Central memory CD8-positive, alpha-beta T cell (primary cell): ENCODE measurements around the gene UQCRHL.
"Not testable (repeated sequence)": the region's sequence is repeated elsewhere in the genome, so short reads cannot be mapped to it uniquely, and the experiment has no call there.

Experiments
- ATAC-seq: fragments of 150-1000 bp; cut with Tn5 transposase; replicated peaks from 2 replicates; pipeline ENCODE4 v1.10.0; 2022; ENCODE audit warnings: mild to moderate bottlenecking, moderate FRiP score, moderate number of reproducible peaks; ENCODE audit not compliant: poor library complexity, severe bottlenecking; ENCODE audit errors: extremely low read depth
- DNase-seq, 2 donors: peaks; one replicate each; pipeline ENCODE4 v3.0.0; 2021; ENCODE audit warnings: low spot score in 2 of 2
- H3K27ac Mint-ChIP-seq: one replicate; pipeline ENCODE4 v1.8.0; 2022; ENCODE audit warnings: low read depth, mild to moderate bottlenecking, moderate library complexity, mixed read lengths
- H3K27me3 Mint-ChIP-seq: one replicate; pipeline ENCODE4 v1.8.0; 2022; ENCODE audit warnings: mixed read lengths
- H3K36me3 Mint-ChIP-seq: one replicate; pipeline ENCODE4 v1.8.0; 2022; ENCODE audit warnings: mild to moderate bottlenecking, moderate library complexity, mixed read lengths; ENCODE audit not compliant: insufficient read depth
- H3K4me1 Mint-ChIP-seq: one replicate; pipeline ENCODE4 v1.8.0; 2022; ENCODE audit warnings: mixed read lengths
- H3K4me3 Mint-ChIP-seq: one replicate; pipeline ENCODE4 v1.8.0; 2022; ENCODE audit warnings: mild to moderate bottlenecking, moderate library complexity, mixed read lengths
- H3K9me3 Mint-ChIP-seq: one replicate; pipeline ENCODE4 v1.8.0; 2022; ENCODE audit warnings: mixed read lengths

The UQCRHL gene

GRCh38 chr1:15830258-15830657 lies 22.8 kb upstream of the UQCRHL start:
- Mint-ChIP-seq H3K4me1 (peaks cover 4% of the 10 kb centered on the region), H3K9me3 (no peaks in the 10 kb centered on the region), H3K4me3 (no peak overlapping the region), H3K27me3 (no peaks in the 10 kb centered on the region), H3K36me3 (peaks cover 15% of the 10 kb centered on the region), H3K27ac (no peak overlapping the region)
- ATAC-seq (no peak), DNase-seq (no peak)

GRCh38 chr1:15828931-15829330 lies 21.5 kb upstream of the UQCRHL start:
- DNase-seq, H3K27ac Mint-ChIP-seq, H3K36me3 Mint-ChIP-seq, H3K4me3 Mint-ChIP-seq, H3K9me3 Mint-ChIP-seq, H3K27me3 Mint-ChIP-seq, ATAC-seq, H3K4me1 Mint-ChIP-seq: not testable (repeated sequence)

- H3K9me3 Mint-ChIP-seq, H3K27me3 Mint-ChIP-seq, H3K27ac Mint-ChIP-seq, ATAC-seq, H3K4me3 Mint-ChIP-seq, H3K36me3 Mint-ChIP-seq, DNase-seq, H3K4me1 Mint-ChIP-seq: not testable (repeated sequence)
Measured at GRCh38 chr1:15827567-15827966, 20.1 kb upstream of the UQCRHL start.

- H3K4me3 Mint-ChIP-seq: no peak overlapping the region
- H3K4me1 Mint-ChIP-seq: peaks cover 4% of the 10 kb centered on the region
- no peaks in the 10 kb centered on the region for H3K36me3 Mint-ChIP-seq
- no peaks in the 10 kb centered on the region for H3K9me3 Mint-ChIP-seq
- DNase-seq (no peak), ATAC-seq (no peak)
- H3K27me3 Mint-ChIP-seq: no peaks in the 10 kb centered on the region
- H3K27ac Mint-ChIP-seq: no peak overlapping the region
Measured at GRCh38 chr1:15826810-15827507, 19.5 kb upstream of the UQCRHL start.

- no peak for ATAC-seq
- H3K27me3 Mint-ChIP-seq: no peaks in the 10 kb centered on the region
- H3K36me3 Mint-ChIP-seq: no peaks in the 10 kb centered on the region
- no peak for DNase-seq
- H3K27ac Mint-ChIP-seq: no peak overlapping the region
- H3K9me3 Mint-ChIP-seq: no peaks in the 10 kb centered on the region
- H3K4me1 Mint-ChIP-seq: no peaks in the 10 kb centered on the region
- H3K4me3 Mint-ChIP-seq: no peak overlapping the region
Measured at GRCh38 chr1:15825800-15826199, 18.4 kb upstream of the UQCRHL start.

- no peak for ATAC-seq
Measured at GRCh38 chr1:15820478-15820877, 13.0 kb upstream of the UQCRHL start.

GRCh38 chr1:15816674-15817073 lies 9.2 kb upstream of the UQCRHL start:
- no peak overlapping the region for H3K27ac Mint-ChIP-seq
- H3K4me1 Mint-ChIP-seq: peaks cover 5% of the 10 kb centered on the region
- peaks cover 4% of the 10 kb centered on the region for H3K36me3 Mint-ChIP-seq
- no peak overlapping the region for H3K4me3 Mint-ChIP-seq
- no peak for ATAC-seq
- H3K9me3 Mint-ChIP-seq: no peaks in the 10 kb centered on the region
- H3K27me3 Mint-ChIP-seq: no peaks in the 10 kb centered on the region
- no peak for DNase-seq

More at GRCh38 chr1:15820478-15820877, 13.0 kb upstream of the UQCRHL start:
- Mint-ChIP-seq H3K27me3 (no peaks in the 10 kb centered on the region), H3K9me3 (no peaks in the 10 kb centered on the region), H3K4me3 (no peak overlapping the region), H3K4me1 (peaks cover 3% of the 10 kb centered on the region), H3K27ac (no peak overlapping the region), H3K36me3 (peaks cover 2% of the 10 kb centered on the region)
- no peak for DNase-seq

- no peaks in the 10 kb centered on the region for H3K4me1 Mint-ChIP-seq
- no peak overlapping the region for H3K27ac Mint-ChIP-seq
- H3K27me3 Mint-ChIP-seq: no peaks in the 10 kb centered on the region
- no peak for DNase-seq
- ATAC-seq: no peak
- H3K9me3 Mint-ChIP-seq: no peaks in the 10 kb centered on the region
- H3K4me3 Mint-ChIP-seq: no peak overlapping the region
- H3K36me3 Mint-ChIP-seq: peaks cover 2% of the 10 kb centered on the region
Measured at GRCh38 chr1:15810073-15810472, 2.6 kb upstream of the UQCRHL start.

- ATAC-seq (no peak), DNase-seq (no peak)
- H3K27ac Mint-ChIP-seq: no peak overlapping the region
- no peaks in the 10 kb centered on the region for H3K27me3 Mint-ChIP-seq
- no peaks in the 10 kb centered on the region for H3K9me3 Mint-ChIP-seq
- H3K4me1 Mint-ChIP-seq: no peaks in the 10 kb centered on the region
- H3K4me3 Mint-ChIP-seq: no peak overlapping the region
- H3K36me3 Mint-ChIP-seq: peaks cover 1% of the 10 kb centered on the region
Measured at GRCh38 chr1:15808955-15809354, 1.5 kb upstream of the UQCRHL start.

- DNase-seq: no peak
- Mint-ChIP-seq H3K27me3 (no peaks in the 10 kb centered on the region), H3K9me3 (no peaks in the 10 kb centered on the region), H3K36me3 (no peaks in the 10 kb centered on the region), H3K27ac (no peak overlapping the region), H3K4me1 (no peaks in the 10 kb centered on the region), H3K4me3 (no peak overlapping the region)
- ATAC-seq: no peak
Measured at GRCh38 chr1:15807121-15807520, 328 bp downstream of the UQCRHL start.

- H3K4me1 Mint-ChIP-seq: no peaks in the 10 kb centered on the region
Measured at GRCh38 chr1:15804060-15804459, 3.4 kb downstream of the UQCRHL start.

GRCh38 chr1:15803380-15803779 lies 4.1 kb downstream of the UQCRHL start:
- Mint-ChIP-seq H3K27me3 (peaks cover 19% of the 10 kb centered on the region), H3K4me3 (no peak overlapping the region), H3K9me3 (no peaks in the 10 kb centered on the region), H3K27ac (no peak overlapping the region), H3K36me3 (no peaks in the 10 kb centered on the region), H3K4me1 (no peaks in the 10 kb centered on the region)
- no peak for DNase-seq
- no peak for ATAC-seq

More at GRCh38 chr1:15804060-15804459, 3.4 kb downstream of the UQCRHL start:
- Mint-ChIP-seq H3K36me3 (no peaks in the 10 kb centered on the region), H3K27me3 (peaks cover 17% of the 10 kb centered on the region), H3K9me3 (no peaks in the 10 kb centered on the region), H3K4me3 (no peak overlapping the region), H3K27ac (no peak overlapping the region)
- ATAC-seq (no peak), DNase-seq (no peak)

GRCh38 chr1:15802234-15802965 lies 5.0 kb downstream of the UQCRHL start:
- Mint-ChIP-seq H3K4me3 (no peak overlapping the region), H3K4me1 (no peaks in the 10 kb centered on the region), H3K27ac (no peak overlapping the region), H3K27me3 (peaks cover 25% of the 10 kb centered on the region), H3K36me3 (no peaks in the 10 kb centered on the region), H3K9me3 (no peaks in the 10 kb centered on the region)
- DNase-seq: no peak
- ATAC-seq: no peak
